ENCODE measurements around the gene CLDND1. TPM values are rescaled to one million over a fixed set of nuclear protein-coding genes. Genes with fewer than 3 reads are reported as not detected.

CLDND1 gene
- total RNA-seq, 1 experiment from 2014 or later: 90.7 TPM

DNA sequence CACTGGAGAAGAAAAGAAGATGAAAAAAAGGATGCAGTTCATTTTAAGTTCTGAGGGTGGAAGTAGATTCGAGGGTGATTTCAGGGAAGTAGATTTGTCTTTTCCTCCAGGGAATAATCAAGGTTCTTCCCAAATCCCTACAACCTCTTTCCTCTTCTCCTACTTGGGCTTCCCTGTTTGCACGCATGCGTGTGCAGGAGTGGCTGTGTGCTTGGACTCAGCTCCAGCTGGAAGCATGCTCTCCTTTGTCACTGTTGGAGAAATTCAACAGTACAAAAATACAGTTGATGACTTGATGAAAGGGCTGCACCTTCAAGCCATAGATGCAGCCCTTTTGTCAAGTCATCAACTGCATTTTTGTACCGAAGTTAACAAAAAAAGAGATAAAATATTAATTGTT lies 21.4 kb downstream of the CLDND1 start:
- POLR2A ChIA-PET (ENCODE audit: low non-redundant PET): no interaction called here
- H3K27ac ChIP-seq (ENCODE audit: low read depth, low read length, poor library complexity, severe bottlenecking): no peak overlapping the region
- no TSS peak for BruUV-seq (replicated peaks)
- no peaks in the 10 kb centered on the region for H3K36me3 ChIP-seq (ENCODE audit: insufficient read depth, low read length, poor library complexity, severe bottlenecking)
- CTCF ChIA-PET: no interaction called here
- H3K9me3 ChIP-seq (ENCODE audit: low read depth, low read length, poor library complexity, severe bottlenecking): no peaks in the 10 kb centered on the region
- DNase-seq (ENCODE audit: low spot score): no peak
- TF ChIP-seq, protein P1, sequence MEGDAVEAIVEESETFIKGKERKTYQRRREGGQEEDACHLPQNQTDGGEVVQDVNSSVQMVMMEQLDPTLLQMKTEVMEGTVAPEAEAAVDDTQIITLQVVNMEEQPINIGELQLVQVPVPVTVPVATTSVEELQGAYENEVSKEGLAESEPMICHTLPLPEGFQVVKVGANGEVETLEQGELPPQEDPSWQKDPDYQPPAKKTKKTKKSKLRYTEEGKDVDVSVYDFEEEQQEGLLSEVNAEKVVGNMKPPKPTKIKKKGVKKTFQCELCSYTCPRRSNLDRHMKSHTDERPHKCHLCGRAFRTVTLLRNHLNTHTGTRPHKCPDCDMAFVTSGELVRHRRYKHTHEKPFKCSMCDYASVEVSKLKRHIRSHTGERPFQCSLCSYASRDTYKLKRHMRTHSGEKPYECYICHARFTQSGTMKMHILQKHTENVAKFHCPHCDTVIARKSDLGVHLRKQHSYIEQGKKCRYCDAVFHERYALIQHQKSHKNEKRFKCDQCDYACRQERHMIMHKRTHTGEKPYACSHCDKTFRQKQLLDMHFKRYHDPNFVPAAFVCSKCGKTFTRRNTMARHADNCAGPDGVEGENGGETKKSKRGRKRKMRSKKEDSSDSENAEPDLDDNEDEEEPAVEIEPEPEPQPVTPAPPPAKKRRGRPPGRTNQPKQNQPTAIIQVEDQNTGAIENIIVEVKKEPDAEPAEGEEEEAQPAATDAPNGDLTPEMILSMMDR (conservative IDR thresholded peaks at IDR 0.05; ENCODE audit: low read depth, low read length): no peak
- TF ChIP-seq EZH2 (IDR thresholded peaks at IDR 0.05; ENCODE audit: borderline replicate concordance, low read depth, low read length, poor library complexity, severe bottlenecking): no peak
- no peak overlapping the region for H3K4me3 ChIP-seq (ENCODE audit: low read depth, low read length, poor library complexity, severe bottlenecking)
- H3K27me3 ChIP-seq (replicated peaks; ENCODE audit: insufficient read depth, low read depth, low read length, poor library complexity): peaks cover 26% of the 10 kb centered on the region
- intact Hi-C loops (cut with micrococcal nuclease; ENCODE audit: unreplicated experiment): no loop called here
- H3K4me1 ChIP-seq (ENCODE audit: insufficient read depth, low read length, poor library complexity, severe bottlenecking): no peaks in the 10 kb centered on the region

DNA sequence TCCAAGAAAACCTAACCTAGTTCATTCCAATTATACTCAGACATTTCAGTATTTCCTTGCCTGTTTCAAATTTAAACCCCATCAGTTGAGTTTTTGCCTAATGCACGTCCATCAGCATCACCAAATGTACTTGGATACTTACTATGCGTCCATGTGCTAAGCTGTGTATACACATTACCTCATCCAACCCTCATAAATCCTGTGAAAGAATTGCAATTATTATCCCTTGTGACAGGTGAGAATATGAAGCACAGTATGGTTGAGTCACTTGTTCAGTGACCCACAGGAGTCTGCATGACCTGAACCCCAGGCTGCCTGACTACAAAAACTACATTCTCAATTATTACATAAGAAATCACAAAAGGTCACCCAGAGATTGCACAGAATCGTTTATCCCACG lies 22.7 kb downstream of the CLDND1 start:
- Histone ChIP-seq H3K4me1 (ENCODE audit: insufficient read depth, low read length, poor library complexity, severe bottlenecking) (no peaks in the 10 kb centered on the region), H3K9me3 (ENCODE audit: low read depth, low read length, poor library complexity, severe bottlenecking) (no peaks in the 10 kb centered on the region), H3K27ac (ENCODE audit: low read depth, low read length, poor library complexity, severe bottlenecking) (no peak overlapping the region), H3K27me3 (replicated peaks; ENCODE audit: insufficient read depth, low read depth, low read length, poor library complexity) (peaks cover 38% of the 10 kb centered on the region), H3K4me3 (ENCODE audit: low read depth, low read length, poor library complexity, severe bottlenecking) (no peak overlapping the region), H3K36me3 (ENCODE audit: insufficient read depth, low read length, poor library complexity, severe bottlenecking) (no peaks in the 10 kb centered on the region)
- TF ChIP-seq EZH2 (IDR thresholded peaks at IDR 0.05; ENCODE audit: borderline replicate concordance, low read depth, low read length, poor library complexity, severe bottlenecking): no peak
- TF ChIP-seq, protein P1 (conservative IDR thresholded peaks at IDR 0.05; ENCODE audit: low read depth, low read length): no peak
- DNase-seq (ENCODE audit: low spot score): no peak
- CTCF ChIA-PET: no interaction called here
- BruUV-seq (replicated peaks): no TSS peak
- POLR2A ChIA-PET (ENCODE audit: low non-redundant PET): no interaction called here
- intact Hi-C loops (cut with micrococcal nuclease; ENCODE audit: unreplicated experiment): no loop called here

DNA sequence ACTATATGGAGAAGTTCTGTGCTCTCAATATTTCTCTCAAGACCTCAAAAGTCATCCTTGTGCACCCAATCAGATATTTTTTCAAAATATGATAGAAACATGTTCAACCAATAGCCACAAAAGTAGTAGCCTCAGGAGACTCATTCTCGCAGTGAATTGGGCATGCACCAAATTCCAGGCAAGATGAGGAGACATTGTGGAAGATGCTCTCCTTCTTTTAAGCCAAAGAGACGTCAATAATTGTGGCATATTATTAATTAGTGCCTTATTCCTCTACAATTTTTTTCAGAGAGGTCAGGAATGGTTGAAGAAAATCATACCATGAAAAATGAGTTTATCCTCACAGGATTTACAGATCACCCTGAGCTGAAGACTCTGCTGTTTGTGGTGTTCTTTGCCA lies 25.3 kb downstream of the CLDND1 start, which contains the start of gene OR5K2:
OR5K2 (plus strand) TSS at position 301 of the 400 bp plus-strand sequence; CDS start at position 301, 0 bp downstream.
- ChIA-PET POLR2A (ENCODE audit: low non-redundant PET) (no interaction called here), CTCF (no interaction called here)
- TF ChIP-seq EZH2 (IDR thresholded peaks at IDR 0.05; ENCODE audit: borderline replicate concordance, low read depth, low read length, poor library complexity, severe bottlenecking): no peak
- TF ChIP-seq, protein P1 (conservative IDR thresholded peaks at IDR 0.05; ENCODE audit: low read depth, low read length): no peak
- Histone ChIP-seq H3K36me3 (ENCODE audit: insufficient read depth, low read length, poor library complexity, severe bottlenecking) (no peaks in the 10 kb centered on the region), H3K4me3 (ENCODE audit: low read depth, low read length, poor library complexity, severe bottlenecking) (no peak within 1 kb of the TSS), H3K27me3 (replicated peaks; ENCODE audit: insufficient read depth, low read depth, low read length, poor library complexity) (peaks cover 50% of the 10 kb centered on the region), H3K9me3 (ENCODE audit: low read depth, low read length, poor library complexity, severe bottlenecking) (no peaks in the 10 kb centered on the region), H3K4me1 (ENCODE audit: insufficient read depth, low read length, poor library complexity, severe bottlenecking) (no peaks in the 10 kb centered on the region), H3K27ac (ENCODE audit: low read depth, low read length, poor library complexity, severe bottlenecking) (no peak within 1 kb of the TSS)
- intact Hi-C loops (cut with micrococcal nuclease; ENCODE audit: unreplicated experiment): no loop called here
- no peak for DNase-seq (ENCODE audit: low spot score)
- BruUV-seq (replicated peaks): no TSS peak

All from A673 (cell line).